ENCODE results near the gene TMED7. TPM values are rescaled to one million over a fixed set of nuclear protein-coding genes. Genes with fewer than 3 reads are reported as not detected.

TMED7 gene
- polyA plus RNA-seq, 3 donors: 91.7 to 98.2 (median 92.0) TPM

GRCh38 chr5:115588640-115589039, 37.2 kb downstream of the TMED7 start:
- no peak for DNase-seq

- no peak for DNase-seq
These were observed 39.2 kb downstream of the TMED7 start for GRCh38 chr5:115586525-115587146.

DNA sequence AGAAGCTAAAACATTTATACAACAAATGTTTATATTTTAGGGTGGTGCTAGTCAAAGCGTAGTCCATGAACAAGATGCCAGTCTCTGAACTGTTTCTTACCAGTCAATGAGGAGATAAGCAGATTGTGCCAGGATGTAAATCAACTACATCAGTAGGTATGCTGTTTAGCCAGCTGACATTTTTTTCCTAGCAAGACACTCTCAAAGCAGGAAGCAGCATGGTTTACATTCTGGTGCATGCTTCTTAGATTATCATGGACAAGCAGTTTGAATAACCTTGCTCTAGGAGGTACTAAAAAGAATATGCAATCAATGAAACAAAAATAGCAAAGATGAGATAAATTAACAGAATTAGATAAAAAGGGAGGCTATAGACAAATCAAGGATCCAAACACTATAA, 40.6 kb downstream of the TMED7 start:
- no peak for DNase-seq

GRCh38 chr5:115584501-115584900, 41.3 kb downstream of the TMED7 start:
- no peak for DNase-seq

- DNase-seq: no peak
These were observed 42.4 kb downstream of the TMED7 start for GRCh38 chr5:115583474-115583873.

GRCh38 chr5:115580941-115581340, 44.9 kb downstream of the TMED7 start:
- DNase-seq: no peak

GRCh38 chr5:115579747-115580173, 46.1 kb downstream of the TMED7 start:
- no peak for DNase-seq

GRCh38 chr5:115579216-115579615, 46.6 kb downstream of the TMED7 start:
- no peak for DNase-seq

GRCh38 chr5:115578657-115579056, 47.2 kb downstream of the TMED7 start:
- DNase-seq: no peak

- no peak for DNase-seq
These were observed 48.1 kb downstream of the TMED7 start for GRCh38 chr5:115577741-115578140.

GRCh38 chr5:115577329-115577728, 48.5 kb downstream of the TMED7 start:
- no peak for DNase-seq

DNA sequence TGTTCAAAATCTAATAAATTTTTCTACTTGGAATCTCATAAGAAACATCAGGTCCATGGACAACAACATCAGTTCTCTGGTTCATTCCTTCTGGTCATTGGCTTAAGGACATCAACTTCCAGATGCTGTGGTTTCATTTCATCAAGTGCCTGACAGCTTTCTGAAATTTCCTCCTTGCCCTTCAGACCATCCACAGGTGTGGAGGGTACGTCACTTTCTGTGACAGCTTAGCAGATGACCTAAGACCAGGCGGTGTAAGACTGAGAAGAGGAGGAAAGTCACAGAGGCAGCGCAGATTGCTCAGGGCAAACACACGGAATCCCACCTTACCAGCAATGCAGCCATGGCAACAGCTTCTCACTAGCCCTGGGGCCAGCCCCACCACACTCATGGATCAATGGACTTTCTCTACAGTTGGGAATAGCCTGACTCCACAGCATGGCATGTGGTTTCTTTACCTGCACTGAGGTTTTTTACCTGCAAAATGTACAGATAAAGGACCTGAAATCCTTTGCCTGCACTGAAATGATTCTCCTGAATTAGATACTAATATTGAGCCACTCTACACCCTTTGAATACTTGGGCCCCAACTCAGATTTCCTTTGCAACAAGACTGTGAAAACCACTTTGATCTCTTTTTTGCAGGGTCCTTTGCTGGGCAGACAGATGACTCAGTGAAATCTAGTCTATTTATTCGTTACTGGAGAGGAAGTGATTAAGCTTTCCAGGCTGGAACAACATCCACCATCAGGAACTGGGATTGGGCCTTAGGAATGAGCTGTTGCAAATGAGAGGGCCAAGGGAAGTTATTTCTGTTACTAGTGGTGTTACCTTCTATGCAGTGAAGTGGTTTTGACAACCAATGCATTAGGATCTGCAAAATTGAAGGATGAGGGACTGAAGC, 50.4 kb downstream of the TMED7 start:
- DNase-seq: no peak

DNA sequence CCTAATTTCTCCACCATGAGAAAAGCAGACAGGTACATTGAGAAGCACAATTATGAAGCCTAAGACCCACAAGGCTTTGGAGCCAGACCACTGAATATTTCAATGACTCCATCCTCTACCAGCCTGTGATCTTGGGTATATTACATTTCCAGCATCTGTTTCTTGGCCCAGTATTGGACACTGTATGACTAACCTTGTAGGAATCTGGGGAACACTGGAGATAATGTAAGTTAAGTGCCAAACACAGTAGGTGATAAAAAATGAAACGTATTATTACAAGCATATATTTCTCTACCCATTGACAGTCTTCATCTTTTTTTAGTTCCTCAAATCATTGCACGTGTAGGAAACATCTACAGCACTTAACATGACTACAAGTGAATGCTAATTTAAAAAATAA, 52.7 kb downstream of the TMED7 start:
- DNase-seq: no peak

DNA sequence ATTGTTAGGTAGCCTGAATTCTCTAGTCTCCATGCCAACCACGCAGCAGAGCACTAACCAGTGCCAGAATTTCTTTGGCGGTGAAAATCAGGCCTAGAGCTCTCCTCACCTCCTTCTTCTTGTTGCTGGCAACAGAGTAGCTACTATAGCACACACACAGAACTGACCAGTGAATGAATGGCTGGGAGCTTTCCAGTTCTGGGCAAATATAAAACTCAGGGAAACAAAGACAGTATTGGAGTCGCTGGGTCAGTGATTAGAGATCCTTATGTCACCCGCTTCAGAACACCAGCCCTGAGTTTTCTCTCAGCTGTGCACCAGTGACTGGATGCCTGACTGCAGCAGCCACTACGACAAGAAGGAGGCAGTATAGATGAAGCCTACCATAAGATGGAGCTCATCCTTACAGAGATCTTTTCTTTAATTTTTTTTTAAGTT, 54.4 kb downstream of the TMED7 start:
- no peak for DNase-seq

DNA sequence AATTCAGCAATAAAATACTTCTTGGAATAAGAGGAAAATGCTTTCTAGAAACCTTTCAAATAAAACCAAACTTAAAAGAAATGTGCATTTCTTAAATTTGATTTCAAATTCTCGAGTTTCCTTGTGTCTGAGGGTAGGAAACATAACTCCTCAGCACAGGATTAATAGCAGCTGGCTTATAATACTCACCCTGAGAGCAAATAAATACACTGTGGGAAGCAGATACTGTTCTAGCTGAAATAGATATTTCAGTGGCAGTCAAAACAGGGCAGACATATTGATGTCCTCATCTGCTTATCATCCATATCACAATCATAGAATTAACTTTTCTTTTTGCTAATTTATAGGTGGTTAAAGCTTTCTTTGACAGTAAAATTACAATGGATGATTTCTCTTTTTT, 57.2 kb downstream of the TMED7 start:
- DNase-seq: no peak

DNA sequence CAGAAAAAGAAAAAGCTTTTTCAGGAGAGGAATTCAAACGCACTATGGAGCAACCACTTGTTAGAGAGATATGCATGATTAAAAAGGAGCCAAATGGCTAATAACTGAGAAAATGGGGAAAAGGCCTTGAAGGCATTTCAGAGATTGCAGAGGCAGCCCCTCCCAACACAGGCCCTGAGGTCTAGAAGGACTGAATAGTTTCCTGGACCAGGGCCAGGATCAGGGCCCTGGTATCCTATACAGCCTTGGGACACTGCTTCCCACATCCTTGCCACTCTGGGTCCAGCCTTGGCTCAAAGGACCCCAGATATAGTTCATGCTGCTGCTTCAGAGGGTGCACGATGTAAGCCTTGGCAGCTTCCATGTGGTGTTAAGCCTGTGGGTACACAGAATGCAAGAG, 60.6 kb downstream of the TMED7 start:
- no peak for DNase-seq

Other genes with a start within 250 kb of the TMED7 start
- 10 to 100 TPM; 19.3 to 22.9 (median 22.3) TPM for gene FEM1C, start 81.3 kb downstream of the TMED7 start, polyA plus RNA-seq (ENCODE audit: insufficient read length in 3 of 3)
- 1 to 10 TPM; 3.7 to 5.5 (median 3.8) TPM for gene TICAM2, start 23.6 kb downstream of the TMED7 start, polyA plus RNA-seq (ENCODE audit: insufficient read length in 3 of 3)
- gene CDO1, start 190.6 kb upstream of the TMED7 start, polyA plus RNA-seq (ENCODE audit: insufficient read length in 3 of 3): 10 to 100 TPM; 24.5 to 26.4 (median 25.6) TPM
- gene ATG12, start 215.5 kb upstream of the TMED7 start, polyA plus RNA-seq (ENCODE audit: insufficient read length in 3 of 3): 10 to 100 TPM; 40.8 to 65.9 (median 60.4) TPM
- gene AP3S1, start 215.9 kb upstream of the TMED7 start, polyA plus RNA-seq (ENCODE audit: insufficient read length in 3 of 3): 100 to 1,000 TPM in 2 of 3 donors, 10 to 100 TPM in 1; 98.3 to 116 (median 115) TPM